ENCODE results near the gene AHCY. TPM values are rescaled to one million over a fixed set of nuclear protein-coding genes. Genes with fewer than 3 reads are reported as not detected.
"Not testable (repeated sequence)": the region's sequence is repeated elsewhere in the genome, so short reads cannot be mapped to it uniquely, and the experiment has no call there.

The AHCY gene
- total RNA-seq, 1 experiment from 2014 or later = 273 TPM

- POLR2A ChIA-PET (ENCODE audit: unreplicated experiment) = no interaction called here
- Histone ChIP-seq H3K27ac (no peak overlapping the region), H4K20me1 (ENCODE audit: insufficient read depth) (no peaks in the 10 kb centered on the region), H3K36me3 (ENCODE audit: low read depth) (no peaks in the 10 kb centered on the region), H3K4me2 (no peak overlapping the region), H3F3A (ENCODE audit: insufficient read depth, low read depth) (peaks cover 13% of the 10 kb centered on the region; the same call in 1 of the 2 replicates), H3K9me2 (ENCODE audit: insufficient read depth) (no peaks in the 10 kb centered on the region), H3K9me3 (ENCODE audit: insufficient read depth, low read depth) (no peaks in the 10 kb centered on the region), H3K4me1 (replicated peaks; ENCODE audit: insufficient read depth) (no peaks in the 10 kb centered on the region), H3K27me3 (ENCODE audit: insufficient read depth, low read depth) (no peaks in the 10 kb centered on the region), H2AFZ (no peak overlapping the region), H3K4me3 (no peak overlapping the region), H3K79me2 (ENCODE audit: low read depth) (no peaks in the 10 kb centered on the region)
- CTCF ChIA-PET = interaction anchor here (1.0 kb wide), 1 partner anchor 447 kb away, joined by 3 read pairs; no protein-coding TSS in a partner anchor
- TF ChIP-seq EZH2 (IDR thresholded peaks at IDR 0.05; ENCODE audit: low read depth) (no peak), CTCF (conservative IDR thresholded peaks at IDR 0.05) (no peak)
- DNase-seq = no peak
- BruUV-seq (replicated peaks) = no TSS peak
- intact Hi-C loops (cut with micrococcal nuclease; ENCODE audit: unreplicated experiment) = no loop called here
These were observed 42.8 kb downstream of the AHCY start for GRCh38 chr20:34260208-34260942.

DNA sequence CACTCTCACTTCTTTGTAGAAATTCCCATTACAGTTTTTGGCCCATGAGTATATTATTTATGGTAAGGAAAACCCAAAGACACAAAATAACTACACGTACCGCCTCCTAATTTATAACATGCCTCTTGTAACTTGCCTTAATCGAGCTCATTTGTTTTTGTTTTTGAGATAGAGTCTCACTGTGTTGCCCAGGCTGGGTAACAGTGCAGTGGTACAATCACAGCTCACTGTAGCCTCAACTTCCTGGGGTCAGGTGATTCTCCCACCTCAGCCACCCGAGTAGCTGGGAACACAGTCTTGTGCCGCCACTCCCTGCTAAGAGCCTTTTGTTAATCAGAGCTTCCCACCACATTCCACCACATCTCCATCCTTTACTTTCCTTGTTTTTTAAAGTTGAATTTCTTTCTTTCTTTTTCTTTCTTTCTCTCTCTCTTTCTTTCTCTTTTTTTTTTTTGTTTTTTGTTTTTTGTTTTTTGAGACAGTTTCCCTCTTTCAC is 46.5 kb downstream of the AHCY start:
- ChIA-PET POLR2A (ENCODE audit: unreplicated experiment) (interaction anchor here (0.7 kb wide), 1 partner anchor 518 kb away, joined by 11 read pairs; no protein-coding TSS in a partner anchor), CTCF (interaction anchor here (0.6 to 1.6 kb wide), 3 partner anchors 66 to 513 kb away, joined by 4 to 8 read pairs (median 5); no protein-coding TSS in a partner anchor)
- no TSS peak for BruUV-seq (replicated peaks)
- Histone ChIP-seq H3F3A (ENCODE audit: insufficient read depth, low read depth) (peaks cover 8% of the 10 kb centered on the region; the same call in 1 of the 2 replicates), H3K4me2 (no peak overlapping the region), H3K36me3 (ENCODE audit: low read depth) (no peaks in the 10 kb centered on the region), H3K4me1 (replicated peaks; ENCODE audit: insufficient read depth) (no peaks in the 10 kb centered on the region), H3K27ac (no peak overlapping the region), H3K9me2 (ENCODE audit: insufficient read depth) (no peaks in the 10 kb centered on the region), H3K4me3 (no peak overlapping the region), H2AFZ (no peak overlapping the region), H3K9me3 (ENCODE audit: insufficient read depth, low read depth) (no peaks in the 10 kb centered on the region), H3K79me2 (ENCODE audit: low read depth) (no peaks in the 10 kb centered on the region), H4K20me1 (ENCODE audit: insufficient read depth) (no peaks in the 10 kb centered on the region), H3K27me3 (ENCODE audit: insufficient read depth, low read depth) (no peaks in the 10 kb centered on the region)
- TF ChIP-seq CTCF (conservative IDR thresholded peaks at IDR 0.05) (no peak), EZH2 (IDR thresholded peaks at IDR 0.05; ENCODE audit: low read depth) (no peak)
- intact Hi-C loops (cut with micrococcal nuclease; ENCODE audit: unreplicated experiment) = no loop called here
- no peak for DNase-seq

GRCh38 chr20:34254979-34255378 is 48.2 kb downstream of the AHCY start:
- TF ChIP-seq CTCF (conservative IDR thresholded peaks at IDR 0.05) (no peak), EZH2 (IDR thresholded peaks at IDR 0.05; ENCODE audit: low read depth) (no peak)
- no peaks in the 10 kb centered on the region for H3K27me3 ChIP-seq (ENCODE audit: insufficient read depth, low read depth)
- H4K20me1 ChIP-seq (ENCODE audit: insufficient read depth) = no peaks in the 10 kb centered on the region
- H2AFZ ChIP-seq = no peak overlapping the region
- DNase-seq = no peak
- no peaks in the 10 kb centered on the region for H3K4me1 ChIP-seq (replicated peaks; ENCODE audit: insufficient read depth)
- no peaks in the 10 kb centered on the region for H3K9me3 ChIP-seq (ENCODE audit: insufficient read depth, low read depth)
- H3K9me2 ChIP-seq (ENCODE audit: insufficient read depth) = no peaks in the 10 kb centered on the region
- intact Hi-C loops (cut with micrococcal nuclease; ENCODE audit: unreplicated experiment) = no loop called here
- H3F3A ChIP-seq (ENCODE audit: insufficient read depth, low read depth) = 0 out of 2 replicates have a peak, but pooled peaks cover 4% of the 10 kb centered on the region
- ChIA-PET POLR2A (ENCODE audit: unreplicated experiment) (no interaction called here), CTCF (interaction anchor here (0.6 kb wide), 3 partner anchors 54 to 453 kb away, joined by 3 to 6 read pairs (median 3); no protein-coding TSS in a partner anchor)
- no peaks in the 10 kb centered on the region for H3K79me2 ChIP-seq (ENCODE audit: low read depth)
- H3K4me2 ChIP-seq = no peak overlapping the region
- no TSS peak for BruUV-seq (replicated peaks)
- no peak overlapping the region for H3K27ac ChIP-seq
- no peak overlapping the region for H3K4me3 ChIP-seq
- no peaks in the 10 kb centered on the region for H3K36me3 ChIP-seq (ENCODE audit: low read depth)

GRCh38 chr20:34252431-34253086 is 50.6 kb downstream of the AHCY start:
- BruUV-seq (replicated peaks); H3K9me3 ChIP-seq (ENCODE audit: insufficient read depth, low read depth); H2AFZ ChIP-seq; CTCF ChIA-PET; POLR2A ChIA-PET (ENCODE audit: unreplicated experiment); H3K4me1 ChIP-seq (replicated peaks; ENCODE audit: insufficient read depth); H3K27ac ChIP-seq; DNase-seq; H3K36me3 ChIP-seq (ENCODE audit: low read depth); intact Hi-C loops (cut with micrococcal nuclease; ENCODE audit: unreplicated experiment); H3K79me2 ChIP-seq (ENCODE audit: low read depth); H3K27me3 ChIP-seq (ENCODE audit: insufficient read depth, low read depth); H3K4me2 ChIP-seq; H3K9me2 ChIP-seq (ENCODE audit: insufficient read depth); H3F3A ChIP-seq (ENCODE audit: insufficient read depth, low read depth); H3K4me3 ChIP-seq; H4K20me1 ChIP-seq (ENCODE audit: insufficient read depth): not testable (repeated sequence)
